GM21515 (cell line): ENCODE measurements around the gene PLAC9.
"Not testable (repeated sequence)": the region's sequence is repeated elsewhere in the genome, so short reads cannot be mapped to it uniquely, and the experiment has no call there.

ENCODE experiments used
- ATAC-seq: cut with Tn5 transposase; IDR thresholded peaks from one replicate; pipeline ENCODE4 v1.9.1; 2021; ENCODE audit not compliant: unreplicated experiment

The PLAC9 gene, protein sequence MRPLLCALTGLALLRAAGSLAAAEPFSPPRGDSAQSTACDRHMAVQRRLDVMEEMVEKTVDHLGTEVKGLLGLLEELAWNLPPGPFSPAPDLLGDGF

GRCh38 chr10:80132299-80133139 is at the start of gene PLAC9:
TSS of gene PLAC9 (plus strand) at chr10:80132730. CDS start at chr10:80132763, 33 bp downstream.
- no peak for ATAC-seq

DNA sequence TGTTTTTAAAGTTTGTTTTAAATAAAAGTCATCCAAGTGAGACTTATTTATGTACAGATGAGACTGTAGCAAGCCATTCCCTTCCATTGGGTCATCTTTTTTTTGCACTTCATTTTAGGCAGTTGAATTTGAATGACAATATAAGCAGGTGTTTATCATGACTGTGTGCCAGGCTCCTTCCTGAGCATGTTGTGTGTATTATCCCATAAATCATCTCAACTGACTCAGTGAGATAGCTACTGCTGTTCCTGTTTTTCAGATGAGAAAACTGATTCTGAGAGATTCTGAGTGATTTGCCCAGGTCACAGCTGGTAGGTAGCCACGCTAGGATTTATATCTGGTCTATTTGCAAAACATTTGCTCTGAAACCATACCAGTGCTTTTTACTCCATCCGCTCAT is 42.4 kb upstream of the PLAC9 start:
- no peak for ATAC-seq

GRCh38 chr10:80094231-80094630 is 38.3 kb upstream of the PLAC9 start:
- no peak for ATAC-seq

DNA sequence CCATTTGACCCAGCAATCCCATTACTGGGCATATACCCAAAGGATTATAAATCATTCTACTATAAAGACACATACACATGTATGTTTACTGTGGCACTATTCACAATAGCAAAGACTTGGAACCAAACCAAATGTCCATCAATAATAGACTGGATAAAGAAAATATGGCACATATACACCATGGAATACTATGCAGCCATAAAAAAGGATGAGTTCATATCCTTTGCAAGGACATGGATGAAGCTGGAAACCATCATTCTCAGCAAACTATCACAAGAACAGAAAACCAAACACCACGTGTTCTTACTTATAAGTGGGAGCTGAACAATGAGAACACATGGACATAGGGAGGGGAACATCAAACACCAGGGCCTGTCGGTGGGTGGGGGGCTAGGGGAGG is 34.3 kb upstream of the PLAC9 start:
- ATAC-seq = not testable (repeated sequence)

GRCh38 chr10:80099295-80099694 is 33.2 kb upstream of the PLAC9 start:
- ATAC-seq = not testable (repeated sequence)

GRCh38 chr10:80100116-80100515 is 32.4 kb upstream of the PLAC9 start:
- ATAC-seq = no peak

- no peak for ATAC-seq
Measured at GRCh38 chr10:80100861-80101695, 31.5 kb upstream of the PLAC9 start.

DNA sequence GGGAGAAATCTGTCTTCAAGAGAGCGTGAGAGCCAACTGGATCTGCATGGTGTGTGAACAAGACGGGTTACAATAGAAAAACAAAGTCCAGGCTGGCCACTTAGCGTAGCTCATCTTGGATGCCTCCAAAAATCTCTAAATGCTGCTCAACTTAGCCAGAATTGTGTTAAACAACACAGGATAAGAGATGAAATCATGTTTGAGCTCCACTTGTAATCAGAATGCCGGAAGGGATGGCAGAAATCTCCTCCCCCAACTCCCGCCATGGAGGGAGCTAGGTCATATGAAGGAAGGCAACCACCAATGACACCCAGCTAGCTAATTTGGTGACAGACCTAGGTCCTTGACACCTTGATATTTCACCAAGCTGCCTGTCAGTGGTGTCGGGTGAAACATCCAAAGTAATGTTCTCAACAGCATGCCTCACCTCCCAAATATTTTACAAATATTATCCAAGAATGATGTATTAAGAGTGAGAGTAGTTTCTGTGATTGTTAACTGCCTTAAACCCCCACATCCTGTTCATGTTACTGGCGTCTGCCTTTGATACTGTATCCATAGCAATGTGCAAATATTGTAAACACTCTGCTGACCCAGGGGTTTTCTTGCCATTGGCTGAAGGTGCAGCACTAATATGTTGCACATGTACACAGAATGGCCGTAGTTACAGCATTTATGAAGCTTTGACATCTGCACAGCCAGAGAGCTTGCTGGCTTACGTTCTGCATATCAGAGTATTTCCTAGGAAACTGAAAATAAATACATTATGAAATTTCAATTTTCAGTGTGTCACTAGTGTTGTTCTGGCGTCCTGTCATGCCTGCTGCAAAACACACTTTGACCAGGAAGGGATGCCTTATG is 28.2 kb upstream of the PLAC9 start:
- ATAC-seq = no peak

- ATAC-seq = no peak
Measured at GRCh38 chr10:80108576-80109239, 23.8 kb upstream of the PLAC9 start.

DNA sequence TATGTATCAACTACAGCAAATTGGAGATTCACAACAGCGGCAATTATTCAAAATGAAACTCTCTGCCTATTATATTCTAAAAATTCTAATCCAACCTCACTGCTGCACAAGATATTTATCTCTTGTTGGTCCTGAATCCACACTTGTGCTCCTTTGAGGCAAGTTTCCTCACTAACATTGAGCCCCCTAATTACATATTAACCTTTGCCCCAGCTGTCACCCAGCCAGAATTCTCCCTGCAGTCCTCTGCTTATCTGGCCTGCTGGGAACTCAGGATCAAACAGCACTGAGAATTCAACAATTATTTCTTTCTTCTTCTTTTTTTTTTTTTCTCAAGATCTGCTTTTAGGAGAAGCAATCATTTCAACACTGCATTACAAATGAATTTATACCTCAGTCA is 21.5 kb upstream of the PLAC9 start:
- no peak for ATAC-seq

- no peak for ATAC-seq
Measured at GRCh38 chr10:80118669-80119068, 13.9 kb upstream of the PLAC9 start.

DNA sequence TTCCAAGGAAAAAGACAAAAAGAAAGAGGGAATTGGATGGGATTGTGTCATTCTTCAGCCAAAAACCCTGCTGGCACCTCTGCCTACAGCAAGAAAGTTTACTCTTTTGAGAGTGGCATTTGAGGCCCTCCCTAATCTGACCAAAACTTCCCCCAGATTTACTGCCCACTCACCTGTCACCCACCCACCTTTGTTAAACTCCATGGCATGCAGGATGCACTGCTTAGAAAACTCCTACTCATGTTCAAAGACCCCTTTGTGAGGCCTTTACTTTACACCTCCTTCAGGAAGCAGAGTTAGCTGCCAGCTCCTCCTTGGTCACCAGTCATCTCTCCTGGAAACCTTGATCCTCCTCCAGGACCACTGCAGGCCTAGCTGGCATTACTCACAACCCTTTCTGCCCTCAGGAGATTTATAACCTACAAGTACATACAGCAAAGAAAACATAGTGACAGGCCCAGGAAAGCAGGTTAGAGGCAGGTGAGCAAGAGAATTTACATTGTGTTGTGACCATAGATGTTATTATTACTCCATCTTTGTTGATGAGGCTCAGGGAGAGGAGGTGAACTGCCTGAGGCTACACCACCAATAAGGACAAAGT is 10.3 kb upstream of the PLAC9 start:
- ATAC-seq = no peak

- no peak for ATAC-seq
Measured at GRCh38 chr10:80122746-80123145, 9.8 kb upstream of the PLAC9 start.

GRCh38 chr10:80126876-80127275 is 5.7 kb upstream of the PLAC9 start:
- no peak for ATAC-seq

DNA sequence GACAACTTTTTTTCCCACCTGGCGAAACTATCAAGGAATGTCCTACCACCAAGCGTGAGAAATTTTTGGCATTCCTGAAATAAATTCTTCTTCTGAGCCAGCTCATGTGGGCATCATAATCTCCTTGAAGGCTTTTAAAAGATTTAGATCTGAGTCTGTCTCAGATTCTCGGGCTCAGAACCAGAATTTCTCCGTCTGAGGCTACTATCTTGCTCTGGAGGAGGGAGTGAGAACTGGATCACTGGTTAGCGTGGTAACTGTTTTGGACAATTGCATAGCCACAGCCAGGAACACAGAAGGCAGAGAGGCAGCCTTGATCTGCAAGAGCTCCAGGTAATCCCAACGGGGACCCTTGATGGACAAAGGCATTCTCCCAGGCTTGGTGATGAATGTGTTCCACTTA is 1.0 kb upstream of the PLAC9 start:
- no peak for ATAC-seq

GRCh38 chr10:80133206-80133605 is 676 bp downstream of the PLAC9 start:
- ATAC-seq = no peak

DNA sequence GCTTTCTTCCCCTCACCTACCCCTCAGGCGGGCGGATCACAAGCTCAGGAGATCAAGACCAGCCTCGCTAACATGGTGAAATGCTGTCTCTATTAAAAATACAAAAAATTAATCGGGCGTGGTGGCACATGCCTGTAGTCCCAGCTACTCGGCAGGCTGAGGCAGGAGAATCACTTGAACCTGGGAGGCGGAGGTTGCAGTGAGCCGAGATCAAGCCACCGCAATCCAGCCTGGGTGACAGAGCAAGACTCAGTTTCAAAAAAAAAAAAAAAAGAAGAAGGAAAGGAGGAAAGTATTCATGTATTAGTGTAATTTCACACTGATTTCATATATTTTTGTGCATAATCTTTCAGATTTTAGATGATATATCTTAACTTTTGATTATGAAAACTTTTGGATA is 1.2 kb downstream of the PLAC9 start:
- ATAC-seq = not testable (repeated sequence)

DNA sequence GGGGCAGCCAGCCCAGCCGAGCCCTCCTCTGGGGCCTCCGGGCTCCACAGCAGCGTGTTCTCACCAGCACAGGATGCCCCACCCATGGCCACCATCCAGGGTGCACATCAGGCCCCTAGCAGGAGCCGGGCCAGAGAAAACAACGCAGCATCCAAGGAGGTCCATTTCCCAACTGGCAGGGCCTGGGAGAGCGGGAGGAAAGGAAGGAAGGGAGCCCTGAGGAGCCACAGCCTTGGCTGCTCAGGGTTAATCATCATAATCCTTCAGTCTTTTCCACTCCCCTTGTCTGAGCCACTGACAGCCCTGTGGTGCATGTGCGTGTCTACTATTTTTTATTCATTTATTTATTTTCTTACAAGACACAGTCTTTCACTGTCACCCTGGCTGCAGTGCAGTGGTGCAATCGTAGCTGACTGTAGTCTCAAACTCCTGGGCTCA is 3.6 kb downstream of the PLAC9 start:
- ATAC-seq = no peak

GRCh38 chr10:80137031-80137862 is 4.7 kb downstream of the PLAC9 start:
- ATAC-seq = no peak
